ENCODE data around the gene ZMIZ1. TPM values are rescaled to one million over a fixed set of nuclear protein-coding genes. Genes with fewer than 3 reads are reported as not detected.
A peak's percentile ranks its signal among the peaks of the same experiment; 100 is the strongest.

The ZMIZ1 gene
- total RNA-seq, 2 experiments from 2014 or later: 14.6 to 15.5 TPM

- peak overlapping the region; percentile 38 for H3K27ac Mint-ChIP-seq
- no peaks in the 10 kb centered on the region for H3K9me3 Mint-ChIP-seq
- Histone ChIP-seq H3K4me1 (ENCODE audit: insufficient read depth, low read length) (peaks cover 51% of the 10 kb centered on the region), H3K27me3 (ENCODE audit: control insufficient read depth in 1 of 2, insufficient read depth in 2 of 2, low read length in 2 of 2) (no peaks in the 10 kb centered on the region), H3K4me3 (ENCODE audit: low read length) (peak overlapping the region; percentile 63), H3K9me3 (ENCODE audit: control insufficient read depth in 1 of 2, insufficient read depth in 1 of 2, low read length in 2 of 2) (no peaks in the 10 kb centered on the region), H3K27ac (ENCODE audit: low read depth in 1 of 2, low read length in 2 of 2) (peak overlapping the region in 1 of 2 donors; percentile 5), H3K36me3 (ENCODE audit: insufficient read depth, low read length) (no peaks in the 10 kb centered on the region)
- peaks cover 41% of the 10 kb centered on the region for H3K4me1 Mint-ChIP-seq (ENCODE audit: low read depth)
- no peak for TF ChIP-seq CTCF (IDR thresholded peaks at IDR 0.05)
- H3K36me3 Mint-ChIP-seq (ENCODE audit: low read depth): no peaks in the 10 kb centered on the region
- POLR2A ChIA-PET: interaction anchor here (1.4 kb wide), 1 partner anchor 106 kb away, joined by 3 read pairs; no protein-coding TSS in a partner anchor
- CTCF ChIA-PET: no interaction called here
- H3K4me3 Mint-ChIP-seq: peak overlapping the region; percentile 91
- DNase-seq (peak in 7 of 14 experiments; percentile 9 to 84 (median 44)), ATAC-seq (ENCODE audit: poor library complexity) (no peak)
- intact Hi-C loops (cut with DNase I, micrococcal nuclease): loop anchor here in 1 of 2 experiments (10.0 kb wide), 1 partner anchor 83 kb away; no protein-coding TSS in a partner anchor
- no peaks in the 10 kb centered on the region for H3K27me3 Mint-ChIP-seq
Measured at GRCh38 chr10:79241990-79242619, 173.3 kb downstream of the ZMIZ1 start.

- H3K27me3 ChIP-seq (ENCODE audit: control insufficient read depth in 1 of 2, insufficient read depth in 2 of 2, low read length in 2 of 2): no peaks in the 10 kb centered on the region
- H3K9me3 Mint-ChIP-seq: no peaks in the 10 kb centered on the region
- H3K4me3 Mint-ChIP-seq: peak overlapping the region; percentile 54
- DNase-seq: peak in 11 of 14 experiments; percentile 11 to 79 (median 37)
- ChIA-PET CTCF (no interaction called here), POLR2A (interaction anchor here (0.6 to 1.4 kb wide), 2 partner anchors 80 to 105 kb away, joined by 3 read pairs; no protein-coding TSS in a partner anchor)
- peak overlapping the region; percentile 63 for H3K4me3 ChIP-seq (ENCODE audit: low read length)
- no peak overlapping the region for H3K27ac ChIP-seq (ENCODE audit: low read depth in 1 of 2, low read length in 2 of 2)
- peaks cover 44% of the 10 kb centered on the region for H3K4me1 Mint-ChIP-seq (ENCODE audit: low read depth)
- no peaks in the 10 kb centered on the region for H3K36me3 Mint-ChIP-seq (ENCODE audit: low read depth)
- no peaks in the 10 kb centered on the region for H3K27me3 Mint-ChIP-seq
- no peak overlapping the region for H3K27ac Mint-ChIP-seq
- intact Hi-C loops (cut with DNase I, micrococcal nuclease): loop anchor here in 1 of 2 experiments (10.0 kb wide), 1 partner anchor 82 kb away; no protein-coding TSS in a partner anchor
- no peak for TF ChIP-seq CTCF (IDR thresholded peaks at IDR 0.05)
- no peaks in the 10 kb centered on the region for H3K9me3 ChIP-seq (ENCODE audit: control insufficient read depth in 1 of 2, insufficient read depth in 1 of 2, low read length in 2 of 2)
- ATAC-seq (ENCODE audit: poor library complexity): peak; percentile 57
- no peaks in the 10 kb centered on the region for H3K36me3 ChIP-seq (ENCODE audit: insufficient read depth, low read length)
- H3K4me1 ChIP-seq (ENCODE audit: insufficient read depth, low read length): peaks cover 56% of the 10 kb centered on the region
Measured at GRCh38 chr10:79242620-79243152, 173.9 kb downstream of the ZMIZ1 start.

- Mint-ChIP-seq H3K27ac (peak overlapping the region; percentile 62), H3K27me3 (no peaks in the 10 kb centered on the region), H3K4me1 (ENCODE audit: low read depth) (peaks cover 51% of the 10 kb centered on the region), H3K9me3 (no peaks in the 10 kb centered on the region), H3K4me3 (peak overlapping the region; percentile 88), H3K36me3 (ENCODE audit: low read depth) (no peaks in the 10 kb centered on the region)
- ChIA-PET POLR2A (interaction anchor here (0.6 to 1.4 kb wide), 3 partner anchors 22 to 105 kb away, joined by 3 read pairs; no protein-coding TSS in a partner anchor), CTCF (no interaction called here)
- DNase-seq (peak; percentile 21 to 80 (median 45)), ATAC-seq (ENCODE audit: poor library complexity) (peak; percentile 80)
- Histone ChIP-seq H3K27ac (ENCODE audit: low read depth in 1 of 2, low read length in 2 of 2) (peak overlapping the region; percentile 21 to 52), H3K9me3 (ENCODE audit: control insufficient read depth in 1 of 2, insufficient read depth in 1 of 2, low read length in 2 of 2) (no peaks in the 10 kb centered on the region), H3K27me3 (ENCODE audit: control insufficient read depth in 1 of 2, insufficient read depth in 2 of 2, low read length in 2 of 2) (no peaks in the 10 kb centered on the region), H3K4me1 (ENCODE audit: insufficient read depth, low read length) (peaks cover 60% of the 10 kb centered on the region), H3K4me3 (ENCODE audit: low read length) (peak overlapping the region; percentile 53), H3K36me3 (ENCODE audit: insufficient read depth, low read length) (no peaks in the 10 kb centered on the region)
- intact Hi-C loops (cut with DNase I, micrococcal nuclease): loop anchor here (2.0 to 10.0 kb wide), 2 partner anchors 39 to 81 kb away; no protein-coding TSS in a partner anchor
- TF ChIP-seq CTCF (IDR thresholded peaks at IDR 0.05): no peak
Measured at GRCh38 chr10:79243181-79244067, 174.7 kb downstream of the ZMIZ1 start.

All from CD4-positive, alpha-beta T cell (primary cell).